Prostate gland (tissue), 2 donors: ENCODE data around the gene DNM2. TPM values are rescaled to one million over a fixed set of nuclear protein-coding genes. Genes with fewer than 3 reads are reported as not detected.

Experiments used
- DNase-seq: peaks from one replicate; pipeline ENCODE4 v3.0.0-alpha.2; 2019; ENCODE audit warnings: low spot score
- H3K27ac ChIP-seq, 2 donors: fragments of 200-600 bp; sonication (generic); 2 replicates each; pipeline ENCODE4 v1.5.1; 2017 to 2019
- H3K27me3 ChIP-seq: fragments of 200-600 bp; sonication (generic); replicated peaks from 2 replicates; pipeline ENCODE4 v1.5.1; 2019; ENCODE audit not compliant: insufficient read depth
- H3K36me3 ChIP-seq, 2 donors: fragments of 200-600 bp; sonication (generic); 1 replicate in 1 of 2; 2 replicates in 1 of 2; pipeline versions ENCODE4 v1.5.1 to v1.8.1; 2017 to 2019
- H3K4me1 ChIP-seq: fragments of 200-600 bp; sonication (generic); replicated peaks from 2 replicates; pipeline ENCODE4 v1.5.1; 2019
- H3K4me3 ChIP-seq, 2 donors: fragments of 200-600 bp; sonication (generic); 2 replicates each; pipeline ENCODE4 v1.5.1; 2017 to 2019
- H3K9me3 ChIP-seq: fragments of 200-600 bp; sonication (generic); 2 replicates; pipeline ENCODE4 v1.5.1; 2017
- CTCF ChIP-seq, 4 experiments: fragments of 200-600 bp in 2 of 4; fragments of 450-650 bp in 2 of 4; sonication (generic) in 2 of 4; IDR thresholded peaks; 1 replicate in 3 of 4; 2 replicates in 1 of 4; pipeline ENCODE4 v1.5.1; 2016 to 2019; ENCODE audit warnings: antibody characterized with exemption in 4 of 4, mild to moderate bottlenecking in 2 of 4, moderate library complexity in 2 of 4
- POLR2A ChIP-seq: fragments of 450-650 bp; IDR thresholded peaks from one replicate; pipeline ENCODE4 v1.6.1; 2016; ENCODE audit warnings: antibody characterized with exemption, mild to moderate bottlenecking
- POLR2AphosphoS5 ChIP-seq: sonication (generic); formaldehyde crosslinking; IDR thresholded peaks from one replicate; pipeline ENCODE4 v1.6.1; 2017; ENCODE audit warnings: antibody characterized with exemption
- WGBS: methylation state at CpG from one replicate; pipeline ENCODE4 v1.1.5; 2018; 5-methylcytosine and 5-hydroxymethylcytosine counted together
- intact Hi-C: fragments of 100-400 bp; cut with DNase I; formaldehyde crosslinking; loops from one replicate; pipeline ENCODE4 v1.14.2; 2022
- total RNA-seq, 2 donors: library from RNA; depleted of rRNA; stranded (reverse); fragments of >200 nt; gene quantifications; one replicate each; pipeline ENCODE4 v1.1.0, GENCODE V29; 2016

The DNM2 gene
- total RNA-seq, 2 donors from 2014 or later: 137 to 279 TPM

GRCh38 chr19:10690341-10690781 lies 27.5 kb upstream of the DNM2 start:
- no peak for DNase-seq
- Histone ChIP-seq H3K27ac (no peak overlapping the region), H3K9me3 (no peaks in the 10 kb centered on the region), H3K4me3 (no peak overlapping the region), H3K36me3 (peaks cover 14 to 21% of the 10 kb centered on the region in 2 donors), H3K4me1 (no peaks in the 10 kb centered on the region), H3K27me3 (no peaks in the 10 kb centered on the region)
- WGBS: 33% methylated on average over 7 of the region's 7 CpGs
- TF ChIP-seq POLR2AphosphoS5: peak; percentile 10
- no peak for TF ChIP-seq CTCF (IDR thresholded peaks at IDR 0.05)
- intact Hi-C loops: loop anchor here (5.0 kb wide), 1 partner anchor 38 kb away; the partner anchor contains the start of gene ILF3

GRCh38 chr19:10691178-10691881 lies 26.5 kb upstream of the DNM2 start:
- Histone ChIP-seq H3K4me1 (no peaks in the 10 kb centered on the region), H3K9me3 (no peaks in the 10 kb centered on the region), H3K36me3 (peaks cover 10 to 19% of the 10 kb centered on the region in 2 donors), H3K27ac (no peak overlapping the region), H3K4me3 (no peak overlapping the region), H3K27me3 (no peaks in the 10 kb centered on the region)
- TF ChIP-seq POLR2A (no peak), POLR2AphosphoS5 (no peak), CTCF (IDR thresholded peaks at IDR 0.05) (no peak)
- intact Hi-C loops: loop anchor here (5.0 kb wide), 1 partner anchor 39 kb away; the partner anchor contains the start of gene ILF3
- WGBS: 77% methylated on average over 23 of the region's 23 CpGs
- DNase-seq: no peak

GRCh38 chr19:10691883-10692282 lies 26.0 kb upstream of the DNM2 start:
- no peak for DNase-seq
- intact Hi-C loops: loop anchor here (5.0 kb wide), 1 partner anchor 40 kb away; the partner anchor contains the start of gene ILF3
- Histone ChIP-seq H3K36me3 (peaks cover 10 to 19% of the 10 kb centered on the region in 2 donors), H3K9me3 (no peaks in the 10 kb centered on the region), H3K27me3 (no peaks in the 10 kb centered on the region), H3K4me1 (no peaks in the 10 kb centered on the region), H3K4me3 (no peak overlapping the region), H3K27ac (no peak overlapping the region)
- TF ChIP-seq POLR2AphosphoS5: no peak
- no peak for TF ChIP-seq POLR2A
- no peak for TF ChIP-seq CTCF (IDR thresholded peaks at IDR 0.05)
- 83% methylated on average over 5 of the region's 5 CpGs for WGBS

GRCh38 chr19:10692673-10693264 lies 25.1 kb upstream of the DNM2 start:
- intact Hi-C loops: loop anchor here (5.0 kb wide), 1 partner anchor 40 kb away; the partner anchor contains the start of gene ILF3
- Histone ChIP-seq H3K27ac (no peak overlapping the region), H3K4me3 (no peak overlapping the region), H3K27me3 (no peaks in the 10 kb centered on the region), H3K9me3 (no peaks in the 10 kb centered on the region), H3K4me1 (no peaks in the 10 kb centered on the region), H3K36me3 (peaks cover 4 to 13% of the 10 kb centered on the region in 2 donors)
- no peak for DNase-seq
- TF ChIP-seq CTCF (IDR thresholded peaks at IDR 0.05): no peak
- TF ChIP-seq POLR2AphosphoS5: no peak
- TF ChIP-seq POLR2A: no peak
- WGBS: 82% methylated on average over 5 of the region's 5 CpGs
